Breast epithelium (tissue), 4 donors: ENCODE results near the gene TMEM123. TPM values are rescaled to one million over a fixed set of nuclear protein-coding genes. Genes with fewer than 3 reads are reported as not detected.

Source experiments
- DNase-seq, 2 donors: peaks; one replicate each; pipeline ENCODE4 v3.0.0-alpha.2; 2019; ENCODE audit warnings: low spot score in 2 of 2
- H3K27ac ChIP-seq, 2 donors: fragments of 200-600 bp; sonication (generic) in 1 of 2; one replicate each; pipeline ENCODE4 v1.5.1; 2016 to 2019; ENCODE audit warnings: mild to moderate bottlenecking in 1 of 2
- H3K27me3 ChIP-seq, 2 donors: fragments of 200-600 bp; sonication (generic) in 1 of 2; one replicate each; pipeline versions ENCODE4 v1.5.1 to v1.6.0; 2017 to 2019; ENCODE audit warnings: control low read depth in 1 of 2, mild to moderate bottlenecking in 1 of 2
- H3K36me3 ChIP-seq: fragments of 200-600 bp; one replicate; pipeline ENCODE4 v1.5.1; 2019
- H3K4me1 ChIP-seq, 2 donors: fragments of 200-600 bp; sonication (generic); one replicate each; pipeline ENCODE4 v1.5.1; 2016 to 2019; ENCODE audit warnings: control low read depth in 1 of 2
- H3K4me3 ChIP-seq, 3 donors: fragments of 200-600 bp; sonication (generic); 1 replicate in 2 of 3; 2 replicates in 1 of 3; pipeline ENCODE4 v1.5.1; 2016 to 2019; ENCODE audit warnings: mild to moderate bottlenecking in 3 of 3, moderate library complexity in 2 of 3
- H3K9me3 ChIP-seq, 2 donors: fragments of 200-600 bp; sonication (generic) in 1 of 2; one replicate each; pipeline ENCODE4 v1.5.1; 2016 to 2019; ENCODE audit warnings: control low read depth in 1 of 2
- CTCF ChIP-seq, 3 donors: fragments of 450-650 bp; IDR thresholded peaks; one replicate each; pipeline ENCODE4 v1.5.1; 2016 to 2017; ENCODE audit warnings: antibody characterized with exemption in 3 of 3, mild to moderate bottlenecking in 3 of 3, moderate library complexity in 3 of 3
- POLR2A ChIP-seq: fragments of 450-650 bp; IDR thresholded peaks from one replicate; pipeline ENCODE4 v1.6.1; 2016; ENCODE audit warnings: antibody characterized with exemption, mild to moderate bottlenecking, moderate library complexity
- POLR2AphosphoS5 ChIP-seq, 3 donors: sonication (generic); formaldehyde crosslinking; IDR thresholded peaks; one replicate each; pipeline ENCODE4 v1.6.1; 2017; ENCODE audit warnings: antibody characterized with exemption in 3 of 3
- intact Hi-C: fragments of 100-400 bp; cut with DNase I; formaldehyde crosslinking; loops from one replicate; pipeline ENCODE4 v1.15.1; 2023; ENCODE audit warnings: low total_unique reads
- total RNA-seq, 3 donors: library from RNA; depleted of rRNA; stranded (reverse); fragments of >200 nt; gene quantifications; one replicate each; pipeline ENCODE4 v1.1.0, GENCODE V29; 2016

Gene TMEM123
- total RNA-seq, 3 donors from 2014 or later, result 74.6 to 307 (median 167) TPM

GRCh38 chr11:102385085-102386007 is 67.2 kb downstream of the TMEM123 start:
- Histone ChIP-seq H3K27ac (no peak overlapping the region), H3K4me1 (no peaks in the 10 kb centered on the region), H3K27me3 (no peaks in the 10 kb centered on the region), H3K9me3 (no peaks in the 10 kb centered on the region), H3K36me3 (no peaks in the 10 kb centered on the region), H3K4me3 (no peak overlapping the region)
- no peak for DNase-seq
- TF ChIP-seq POLR2AphosphoS5 (IDR thresholded peaks at IDR 0.05) (no peak), POLR2A (no peak), CTCF (IDR thresholded peaks at IDR 0.05) (no peak)
- intact Hi-C loops, result no loop called here

- Histone ChIP-seq H3K27ac (no peak overlapping the region), H3K9me3 (no peaks in the 10 kb centered on the region), H3K36me3 (no peaks in the 10 kb centered on the region), H3K4me1 (no peaks in the 10 kb centered on the region), H3K4me3 (no peak overlapping the region), H3K27me3 (no peaks in the 10 kb centered on the region)
- intact Hi-C loops, result no loop called here
- DNase-seq, result no peak
- TF ChIP-seq CTCF (IDR thresholded peaks at IDR 0.05) (no peak), POLR2AphosphoS5 (IDR thresholded peaks at IDR 0.05) (no peak), POLR2A (no peak)
Observed at GRCh38 chr11:102384419-102385079, 68.0 kb downstream of the TMEM123 start.

DNA sequence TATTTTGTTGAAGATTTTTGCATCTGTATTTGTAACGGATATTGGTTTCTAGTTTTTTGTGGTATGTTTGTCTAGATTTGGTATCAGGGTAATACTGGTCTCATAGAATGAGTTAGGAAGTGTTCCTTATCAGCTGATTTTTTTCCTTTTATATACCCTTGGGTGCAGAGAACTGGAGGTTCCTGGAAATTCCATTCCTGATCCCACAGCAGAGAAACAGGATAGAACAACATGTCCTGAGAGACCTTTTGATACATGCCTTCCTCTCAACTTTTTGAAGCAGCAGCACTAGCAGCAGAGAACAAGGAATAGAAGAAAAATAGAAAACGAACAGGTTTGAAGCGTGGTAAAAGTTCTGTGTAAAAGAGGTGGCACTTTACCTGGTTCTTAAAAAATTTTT is 68.7 kb downstream of the TMEM123 start:
- Histone ChIP-seq H3K4me3 (no peak overlapping the region), H3K4me1 (no peaks in the 10 kb centered on the region), H3K27ac (no peak overlapping the region), H3K27me3 (no peaks in the 10 kb centered on the region), H3K9me3 (no peaks in the 10 kb centered on the region), H3K36me3 (no peaks in the 10 kb centered on the region)
- TF ChIP-seq POLR2AphosphoS5 (IDR thresholded peaks at IDR 0.05), result no peak
- TF ChIP-seq CTCF (IDR thresholded peaks at IDR 0.05), result no peak
- TF ChIP-seq POLR2A, result no peak
- intact Hi-C loops, result no loop called here
- DNase-seq, result no peak

GRCh38 chr11:102382384-102382783 is 70.2 kb downstream of the TMEM123 start:
- TF ChIP-seq POLR2AphosphoS5 (IDR thresholded peaks at IDR 0.05) (no peak), POLR2A (no peak), CTCF (IDR thresholded peaks at IDR 0.05) (no peak)
- H3K27ac ChIP-seq, result no peak overlapping the region
- no peak overlapping the region for H3K4me3 ChIP-seq
- no peaks in the 10 kb centered on the region for H3K4me1 ChIP-seq
- H3K36me3 ChIP-seq, result no peaks in the 10 kb centered on the region
- no peaks in the 10 kb centered on the region for H3K27me3 ChIP-seq
- H3K9me3 ChIP-seq, result no peaks in the 10 kb centered on the region
- no peak for DNase-seq
- intact Hi-C loops, result no loop called here

GRCh38 chr11:102378818-102379217 is 73.7 kb downstream of the TMEM123 start:
- Histone ChIP-seq H3K9me3 (no peaks in the 10 kb centered on the region), H3K4me3 (no peak overlapping the region), H3K4me1 (no peaks in the 10 kb centered on the region), H3K36me3 (no peaks in the 10 kb centered on the region), H3K27me3 (no peaks in the 10 kb centered on the region), H3K27ac (no peak overlapping the region)
- TF ChIP-seq POLR2A, result no peak
- intact Hi-C loops, result no loop called here
- DNase-seq, result no peak
